ENCODE results near the gene SPINT1. TPM values are rescaled to one million over a fixed set of nuclear protein-coding genes. Genes with fewer than 3 reads are reported as not detected.
A peak's percentile ranks its signal among the peaks of the same experiment; 100 is the strongest.

The SPINT1 gene
- total RNA-seq, 2 donors from 2014 or later: 2.5 to 4.1 TPM

DNA sequence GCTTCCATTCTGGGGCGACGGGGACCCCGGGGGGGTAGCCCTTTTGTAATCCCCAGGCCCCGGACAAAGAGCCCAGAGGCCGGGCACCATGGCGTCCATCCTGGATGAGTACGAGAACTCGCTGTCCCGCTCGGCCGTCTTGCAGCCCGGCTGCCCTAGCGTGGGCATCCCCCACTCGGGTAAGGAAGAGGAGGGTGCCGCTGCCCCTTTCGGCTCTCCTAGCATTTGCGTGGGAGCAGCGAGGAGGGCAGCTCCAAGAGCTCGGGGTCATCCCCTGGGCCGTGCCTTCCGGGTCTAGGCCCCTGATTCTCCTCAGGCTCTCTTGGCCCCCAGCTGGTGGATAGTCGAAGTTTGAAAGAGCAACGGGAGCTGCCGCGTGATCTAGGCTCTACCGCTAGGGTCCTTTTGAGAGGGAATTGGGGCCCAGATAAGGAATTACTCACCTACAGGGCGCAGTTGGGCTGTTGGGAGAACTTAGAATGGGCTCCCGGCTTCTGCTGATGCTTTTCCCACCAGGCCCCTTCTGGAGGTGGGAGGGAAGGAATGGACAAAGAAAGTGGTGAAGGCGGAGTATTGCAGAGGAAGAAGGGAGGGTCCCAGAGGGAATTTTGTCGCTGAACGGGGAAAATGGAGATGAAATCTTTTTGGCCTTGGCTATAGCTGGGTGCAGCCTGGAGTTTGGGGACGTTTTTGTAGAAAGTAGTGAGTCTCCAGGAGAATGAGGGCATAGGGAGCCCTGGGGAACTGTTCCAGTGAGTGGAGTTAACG lies 51.0 kb downstream of the SPINT1 start:
- ATAC-seq: peak; percentile 58
- peak; percentile 35 to 50 (median 42) for DNase-seq
- Mint-ChIP-seq H3K4me3 (peak overlapping the region; percentile 100), H3K27ac (peak overlapping the region; percentile 98), H3K4me1 (peaks cover 29% of the 10 kb centered on the region), H3K36me3 (ENCODE audit: low read depth) (peaks cover 2% of the 10 kb centered on the region), H3K27me3 (no peaks in the 10 kb centered on the region)
- no peaks in the 10 kb centered on the region for H3K9me3 ChIP-seq (ENCODE audit: control insufficient read depth, low read length, poor library complexity, severe bottlenecking)

DNA sequence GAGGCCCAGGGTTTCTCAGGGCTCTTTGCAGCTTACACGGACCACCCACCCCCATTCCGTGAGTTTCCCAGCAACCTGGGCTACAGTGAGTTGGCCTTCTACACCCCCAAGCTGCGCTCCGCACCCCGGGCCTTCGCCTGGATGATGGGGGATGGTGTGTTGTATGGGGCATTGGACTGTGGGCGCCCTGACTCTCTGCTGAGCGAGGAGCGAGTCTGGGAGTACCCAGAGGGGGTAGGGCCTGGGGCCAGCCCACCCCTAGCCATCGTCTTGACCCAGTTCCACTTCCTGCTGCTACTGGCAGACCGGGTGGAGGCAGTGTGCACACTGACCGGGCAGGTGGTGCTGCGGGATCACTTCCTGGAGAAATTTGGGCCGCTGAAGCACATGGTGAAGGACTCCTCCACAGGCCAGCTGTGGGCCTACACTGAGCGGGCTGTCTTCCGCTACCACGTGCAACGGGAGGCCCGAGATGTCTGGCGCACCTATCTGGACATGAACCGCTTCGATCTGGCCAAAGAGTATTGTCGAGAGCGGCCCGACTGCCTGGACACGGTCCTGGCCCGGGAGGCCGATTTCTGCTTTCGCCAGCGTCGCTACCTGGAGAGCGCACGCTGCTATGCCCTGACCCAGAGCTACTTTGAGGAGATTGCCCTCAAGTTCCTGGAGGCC lies 55.8 kb downstream of the SPINT1 start:
- Mint-ChIP-seq H3K27me3 (no peaks in the 10 kb centered on the region), H3K36me3 (ENCODE audit: low read depth) (no peaks in the 10 kb centered on the region)

DNA sequence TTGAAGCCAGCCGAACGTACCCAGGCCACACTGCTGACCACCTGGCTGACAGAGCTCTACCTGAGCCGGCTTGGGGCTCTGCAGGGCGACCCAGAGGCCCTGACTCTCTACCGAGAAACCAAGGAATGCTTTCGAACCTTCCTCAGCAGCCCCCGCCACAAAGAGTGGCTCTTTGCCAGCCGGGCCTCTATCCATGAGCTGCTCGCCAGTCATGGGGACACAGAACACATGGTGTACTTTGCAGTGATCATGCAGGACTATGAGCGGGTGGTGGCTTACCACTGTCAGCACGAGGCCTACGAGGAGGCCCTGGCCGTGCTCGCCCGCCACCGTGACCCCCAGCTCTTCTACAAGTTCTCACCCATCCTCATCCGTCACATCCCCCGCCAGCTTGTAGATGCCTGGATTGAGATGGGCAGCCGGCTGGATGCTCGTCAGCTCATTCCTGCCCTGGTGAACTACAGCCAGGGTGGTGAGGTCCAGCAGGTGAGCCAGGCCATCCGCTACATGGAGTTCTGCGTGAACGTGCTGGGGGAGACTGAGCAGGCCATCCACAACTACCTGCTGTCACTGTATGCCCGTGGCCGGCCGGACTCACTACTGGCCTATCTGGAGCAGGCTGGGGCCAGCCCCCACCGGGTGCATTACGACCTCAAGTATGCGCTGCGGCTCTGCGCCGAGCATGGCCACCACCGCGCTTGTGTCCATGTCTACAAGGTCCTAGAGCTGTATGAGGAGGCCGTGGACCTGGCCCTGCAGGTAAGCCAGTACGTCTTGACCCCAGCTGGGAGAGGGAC lies 56.6 kb downstream of the SPINT1 start:
- H3K4me1 Mint-ChIP-seq: peaks cover 18% of the 10 kb centered on the region
- ATAC-seq (no peak), DNase-seq (no peak)
- H3K27ac Mint-ChIP-seq: peak overlapping the region; percentile 29
- H3K4me3 Mint-ChIP-seq: no peak overlapping the region
- H3K9me3 ChIP-seq (ENCODE audit: control insufficient read depth, low read length, poor library complexity, severe bottlenecking): no peaks in the 10 kb centered on the region
- no peaks in the 10 kb centered on the region for H3K36me3 Mint-ChIP-seq (ENCODE audit: low read depth)
- no peaks in the 10 kb centered on the region for H3K27me3 Mint-ChIP-seq

More for the DNA sequence above, 55.8 kb downstream of the SPINT1 start:
- Mint-ChIP-seq H3K27ac (no peak overlapping the region), H3K4me1 (peaks cover 25% of the 10 kb centered on the region), H3K4me3 (no peak overlapping the region)
- DNase-seq (no peak), ATAC-seq (no peak)
- no peaks in the 10 kb centered on the region for H3K9me3 ChIP-seq (ENCODE audit: control insufficient read depth, low read length, poor library complexity, severe bottlenecking)

DNA sequence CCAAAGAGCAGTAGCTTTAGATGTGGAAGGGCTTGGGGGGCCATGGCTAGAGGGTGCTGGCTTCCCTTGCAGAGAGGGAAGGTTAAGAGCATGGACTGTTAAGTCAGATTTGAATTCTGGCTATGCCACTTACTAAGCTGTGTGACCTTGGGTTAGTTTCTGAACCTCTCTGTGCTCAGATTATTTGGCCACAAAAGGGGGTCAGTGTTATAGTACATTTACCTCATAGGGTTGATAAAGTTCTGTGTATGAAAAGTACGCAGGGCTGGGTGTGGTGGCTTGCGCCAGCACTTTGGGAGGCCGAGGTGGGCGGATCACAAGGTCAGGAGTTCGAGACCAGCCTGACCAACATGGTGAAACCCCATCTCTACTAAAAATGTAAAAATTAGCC lies 57.2 kb downstream of the SPINT1 start:
- H3K4me3 Mint-ChIP-seq: no peak overlapping the region

DNA sequence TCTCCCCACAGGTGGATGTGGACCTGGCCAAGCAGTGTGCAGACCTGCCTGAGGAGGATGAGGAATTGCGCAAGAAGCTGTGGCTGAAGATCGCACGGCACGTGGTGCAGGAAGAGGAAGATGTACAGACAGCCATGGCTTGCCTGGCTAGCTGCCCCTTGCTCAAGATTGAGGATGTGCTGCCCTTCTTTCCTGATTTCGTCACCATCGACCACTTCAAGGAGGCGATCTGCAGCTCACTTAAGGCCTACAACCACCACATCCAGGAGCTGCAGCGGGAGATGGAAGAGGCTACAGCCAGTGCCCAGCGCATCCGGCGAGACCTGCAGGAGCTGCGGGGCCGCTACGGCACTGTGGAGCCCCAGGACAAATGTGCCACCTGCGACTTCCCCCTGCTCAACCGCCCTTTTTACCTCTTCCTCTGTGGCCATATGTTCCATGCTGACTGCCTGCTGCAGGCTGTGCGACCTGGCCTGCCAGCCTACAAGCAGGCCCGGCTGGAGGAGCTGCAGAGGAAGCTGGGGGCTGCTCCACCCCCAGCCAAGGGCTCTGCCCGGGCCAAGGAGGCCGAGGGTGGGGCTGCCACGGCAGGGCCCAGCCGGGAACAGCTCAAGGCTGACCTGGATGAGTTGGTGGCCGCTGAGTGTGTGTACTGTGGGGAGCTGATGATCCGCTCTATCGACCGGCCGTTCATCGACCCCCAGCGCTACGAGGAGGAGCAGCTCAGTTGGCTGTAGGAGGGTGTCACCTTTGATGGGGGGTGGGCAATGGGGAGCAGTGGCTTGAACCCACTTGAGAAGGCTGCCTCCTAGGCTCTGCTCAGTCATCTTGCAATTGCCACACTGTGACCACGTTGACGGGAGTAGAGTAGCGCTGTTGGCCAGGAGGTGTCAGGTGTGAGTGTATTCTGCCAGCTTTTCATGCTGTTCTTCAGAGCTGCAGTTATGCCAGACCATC lies 59.0 kb downstream of the SPINT1 start:
- Mint-ChIP-seq H3K27ac (peak overlapping the region; percentile 87), H3K27me3 (no peaks in the 10 kb centered on the region), H3K36me3 (ENCODE audit: low read depth) (no peaks in the 10 kb centered on the region), H3K4me1 (peaks cover 18% of the 10 kb centered on the region), H3K4me3 (no peak overlapping the region)
- no peak for DNase-seq
- H3K9me3 ChIP-seq (ENCODE audit: control insufficient read depth, low read length, poor library complexity, severe bottlenecking): no peaks in the 10 kb centered on the region
- no peak for ATAC-seq

More for the DNA sequence above, 57.2 kb downstream of the SPINT1 start:
- peak overlapping the region; percentile 29 for H3K27ac Mint-ChIP-seq
- no peaks in the 10 kb centered on the region for H3K27me3 Mint-ChIP-seq
- no peaks in the 10 kb centered on the region for H3K9me3 ChIP-seq (ENCODE audit: control insufficient read depth, low read length, poor library complexity, severe bottlenecking)
- no peak for DNase-seq
- H3K4me1 Mint-ChIP-seq: peaks cover 18% of the 10 kb centered on the region
- no peaks in the 10 kb centered on the region for H3K36me3 Mint-ChIP-seq (ENCODE audit: low read depth)
- ATAC-seq: no peak

DNA sequence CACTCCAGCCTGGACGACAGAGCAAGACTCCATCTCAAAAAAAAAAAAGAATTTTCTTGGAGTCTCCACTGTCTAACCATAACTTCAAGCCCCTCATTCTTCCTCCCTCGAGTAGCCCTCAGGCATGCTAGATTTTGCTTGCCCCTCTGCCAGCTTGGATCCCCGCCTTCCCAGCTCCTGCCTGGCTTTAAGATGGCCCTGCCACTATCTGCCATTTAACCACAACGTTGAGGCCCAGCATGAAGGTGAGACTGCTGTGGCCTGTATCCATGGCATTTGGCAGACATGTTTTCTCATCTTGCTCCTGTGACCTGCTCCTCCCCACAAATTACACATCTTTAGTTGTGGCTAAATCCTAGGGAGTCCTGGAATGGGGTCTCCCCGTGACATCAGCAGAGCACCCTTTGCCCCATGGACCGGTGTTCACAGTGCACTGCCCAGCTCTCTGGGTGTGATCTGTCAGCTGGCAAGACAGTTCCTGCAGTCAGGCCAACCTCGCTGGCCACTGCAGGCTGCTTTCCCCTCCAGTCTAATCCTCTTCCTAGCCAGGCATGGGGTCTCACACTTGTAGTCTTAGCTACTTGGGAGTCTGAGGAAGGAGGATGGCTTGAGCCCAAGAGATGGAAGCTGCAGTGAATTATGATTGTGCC lies 60.8 kb downstream of the SPINT1 start:
- no peaks in the 10 kb centered on the region for H3K36me3 Mint-ChIP-seq (ENCODE audit: low read depth)
- H3K27me3 Mint-ChIP-seq: no peaks in the 10 kb centered on the region
- ATAC-seq (no peak), DNase-seq (no peak)
- H3K4me3 Mint-ChIP-seq: peak overlapping the region; percentile 45
- H3K27ac Mint-ChIP-seq: no peak overlapping the region
- H3K4me1 Mint-ChIP-seq: peaks cover 20% of the 10 kb centered on the region
- no peaks in the 10 kb centered on the region for H3K9me3 ChIP-seq (ENCODE audit: control insufficient read depth, low read length, poor library complexity, severe bottlenecking)

DNA sequence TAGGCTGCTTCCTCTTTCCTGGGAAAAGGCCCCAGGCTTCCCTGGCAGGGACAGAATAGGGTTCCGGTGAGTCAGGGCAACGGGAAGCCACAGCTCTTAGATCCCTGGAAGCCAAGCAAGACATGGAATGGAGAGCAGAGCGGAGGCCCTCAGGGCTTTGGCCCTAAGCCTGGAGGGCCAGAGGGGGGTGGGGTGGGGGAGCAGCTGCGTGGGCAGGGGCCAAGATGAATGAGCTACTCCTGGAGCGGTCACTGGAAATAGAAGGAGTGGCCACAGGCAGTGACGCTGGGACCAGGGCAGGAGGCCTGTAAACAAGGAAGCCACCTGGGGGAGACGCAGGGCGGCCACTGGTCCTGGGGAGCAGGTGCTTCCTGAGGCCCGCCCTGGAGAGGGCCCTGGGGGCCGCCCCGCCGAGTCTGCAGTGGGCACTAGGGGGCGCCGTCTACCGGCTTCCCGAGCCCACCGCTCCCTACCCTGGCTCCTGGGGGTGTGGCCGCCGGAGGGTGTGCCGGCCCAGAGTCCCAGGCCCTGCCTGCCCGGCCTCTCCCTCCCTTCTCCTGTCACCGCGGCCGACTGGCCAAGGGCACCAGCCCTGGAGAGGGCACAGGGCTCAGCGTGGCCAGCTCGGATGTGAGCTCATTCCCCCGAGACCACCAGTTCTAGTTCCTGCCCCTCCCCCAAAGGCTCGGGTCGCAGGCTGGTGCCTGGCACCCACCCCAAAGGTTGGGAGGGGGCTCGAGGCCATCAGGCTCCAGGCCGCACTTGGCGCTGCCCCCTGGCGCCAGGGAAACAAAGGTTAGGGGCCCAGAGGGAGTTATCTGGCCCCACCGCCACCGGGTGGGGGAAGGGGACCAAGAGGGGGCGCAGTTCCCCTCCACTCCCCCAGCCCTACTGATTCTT lies 62.5 kb downstream of the SPINT1 start:
- peak overlapping the region; percentile 32 for H3K27ac Mint-ChIP-seq
- H3K27me3 Mint-ChIP-seq: no peaks in the 10 kb centered on the region
- no peaks in the 10 kb centered on the region for H3K36me3 Mint-ChIP-seq (ENCODE audit: low read depth)
- peaks cover 18% of the 10 kb centered on the region for H3K4me1 Mint-ChIP-seq
- DNase-seq (peak; percentile 66 to 70 (median 67)), ATAC-seq (peak; percentile 75)
- H3K4me3 Mint-ChIP-seq: peak overlapping the region; percentile 88
- H3K9me3 ChIP-seq (ENCODE audit: control insufficient read depth, low read length, poor library complexity, severe bottlenecking): no peaks in the 10 kb centered on the region

DNA sequence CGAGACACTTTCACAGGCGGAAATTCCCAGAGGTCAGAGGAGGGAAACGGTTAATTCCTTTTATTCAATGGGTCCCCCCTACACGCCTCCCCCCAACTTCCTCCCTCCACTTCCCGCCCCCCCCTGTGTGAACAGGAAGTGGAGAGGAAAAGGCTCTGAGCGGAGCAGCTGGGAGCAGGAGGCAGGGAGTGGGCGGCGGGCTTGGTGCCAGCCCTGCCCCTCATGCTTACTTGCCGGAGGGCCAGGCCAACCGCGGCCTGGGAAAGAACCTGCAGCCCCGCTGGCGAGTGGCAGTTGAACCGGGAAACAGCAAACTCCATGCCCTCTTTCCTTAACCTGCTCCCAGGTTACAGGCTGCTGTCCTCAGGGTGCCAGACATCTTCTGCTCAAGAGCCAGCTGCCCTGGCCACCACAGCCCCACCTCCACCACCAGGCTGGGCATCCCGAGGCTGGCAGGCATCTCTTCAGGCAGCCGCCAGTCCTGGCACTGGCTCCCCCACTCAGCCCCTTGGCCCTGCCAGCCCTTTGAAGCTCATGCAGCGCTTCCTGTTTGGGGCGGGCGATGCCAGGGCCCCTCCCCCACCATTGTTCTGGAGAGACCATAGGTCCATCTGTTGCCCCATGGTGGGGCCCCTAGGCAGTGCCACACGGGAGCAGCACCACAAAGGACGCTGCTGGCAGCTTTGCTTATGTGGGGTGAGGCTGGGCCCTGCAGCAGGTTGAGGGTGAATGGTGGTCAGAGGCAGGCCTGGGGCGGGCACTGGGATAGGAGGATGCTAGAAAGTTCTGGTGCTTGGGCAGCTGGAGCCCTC lies 63.3 kb downstream of the SPINT1 start:
- Mint-ChIP-seq H3K27me3 (no peaks in the 10 kb centered on the region), H3K36me3 (ENCODE audit: low read depth) (no peaks in the 10 kb centered on the region), H3K4me3 (peak overlapping the region; percentile 88), H3K27ac (peak overlapping the region; percentile 27), H3K4me1 (peaks cover 18% of the 10 kb centered on the region)
- no peaks in the 10 kb centered on the region for H3K9me3 ChIP-seq (ENCODE audit: control insufficient read depth, low read length, poor library complexity, severe bottlenecking)
- ATAC-seq (peak; percentile 49), DNase-seq (peak in 2 of 3 donors; percentile 36 to 40)

All from T-helper 17 cell (primary cell).